Stimulated activated naive CD8-positive, alpha-beta T cell treated with anti-CD3 and anti-CD28 coated beads, Interleukin-15, amount 100 ng/mL, for 72 hours (primary cell): ENCODE measurements around the gene IFNAR2.

ENCODE experiments used
- ATAC-seq: fragments of 150-1000 bp; cut with Tn5 transposase; 2 replicates; pipeline ENCODE4 v1.10.0; 2021; ENCODE audit warnings: mild to moderate bottlenecking, moderate library complexity
- DNase-seq, 2 donors: peaks; one replicate each; pipeline ENCODE4 v3.0.0; 2021 to 2022
- H3K27ac Mint-ChIP-seq, 2 donors: one replicate each; pipeline ENCODE4 v1.8.0; 2022; ENCODE audit warnings: mild to moderate bottlenecking in 2 of 2, mixed read lengths in 2 of 2, moderate library complexity in 2 of 2
- H3K27me3 Mint-ChIP-seq: one replicate; pipeline ENCODE4 v1.8.0; 2022; ENCODE audit warnings: mixed read lengths
- H3K4me1 Mint-ChIP-seq: one replicate; pipeline ENCODE4 v1.8.0; 2022; ENCODE audit warnings: mild to moderate bottlenecking, mixed read lengths
- H3K4me3 Mint-ChIP-seq, 2 donors: one replicate each; pipeline ENCODE4 v1.8.0; 2022; ENCODE audit warnings: mild to moderate bottlenecking in 2 of 2, mixed read lengths in 2 of 2, moderate library complexity in 1 of 2
- H3K9me3 Mint-ChIP-seq, 2 donors: one replicate each; pipeline ENCODE4 v1.8.0; 2022; ENCODE audit warnings: mixed read lengths in 2 of 2

The IFNAR2 gene

DNA sequence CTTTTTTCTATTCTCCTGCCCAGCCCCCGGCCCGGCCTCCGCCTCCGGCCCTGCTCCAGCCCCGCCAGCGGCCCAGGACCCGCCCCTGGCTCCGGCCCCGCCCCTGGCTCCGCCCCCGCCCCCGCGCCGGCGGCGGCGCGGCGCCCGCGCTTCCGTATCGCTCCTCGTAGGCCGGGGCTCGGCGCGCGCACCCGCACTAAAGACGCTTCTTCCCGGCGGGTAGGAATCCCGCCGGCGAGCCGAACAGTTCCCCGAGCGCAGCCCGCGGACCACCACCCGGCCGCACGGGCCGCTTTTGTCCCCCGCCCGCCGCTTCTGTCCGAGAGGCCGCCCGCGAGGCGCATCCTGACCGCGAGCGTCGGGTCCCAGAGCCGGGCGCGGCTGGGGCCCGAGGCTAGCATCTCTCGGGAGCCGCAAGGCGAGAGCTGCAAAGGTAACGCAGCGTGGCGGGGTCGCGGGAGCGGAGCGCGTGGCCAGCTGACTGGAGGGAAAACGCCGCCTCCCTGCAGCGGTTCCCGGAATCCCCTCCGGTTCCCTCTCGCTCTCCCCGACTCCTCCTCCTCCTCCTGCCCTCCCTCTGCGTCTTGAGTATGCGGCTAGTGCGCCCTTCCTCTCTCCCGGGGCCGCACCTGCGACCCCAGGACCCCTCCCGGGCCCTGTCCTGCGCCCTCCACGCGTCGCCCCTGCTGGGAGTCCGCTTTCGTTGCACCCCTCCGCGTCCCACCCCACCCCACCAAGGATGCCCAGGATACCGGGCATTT lies at the start of gene IFNAR2:
IFNAR2 (plus strand) TSS at position 155 of the 761 bp plus-strand sequence. CDS start 11,985 bp downstream, outside the sequence.
- Mint-ChIP-seq H3K27me3 (no peaks in the 10 kb centered on the region), H3K27ac (peak within 1 kb of the TSS; percentile 87 to 93), H3K9me3 (no peaks in the 10 kb centered on the region), H3K4me1 (peaks cover 53% of the 10 kb centered on the region), H3K4me3 (peak within 1 kb of the TSS; percentile 83 to 87)
- DNase-seq (peak; percentile 57 to 70), ATAC-seq (peak; percentile 79)

DNA sequence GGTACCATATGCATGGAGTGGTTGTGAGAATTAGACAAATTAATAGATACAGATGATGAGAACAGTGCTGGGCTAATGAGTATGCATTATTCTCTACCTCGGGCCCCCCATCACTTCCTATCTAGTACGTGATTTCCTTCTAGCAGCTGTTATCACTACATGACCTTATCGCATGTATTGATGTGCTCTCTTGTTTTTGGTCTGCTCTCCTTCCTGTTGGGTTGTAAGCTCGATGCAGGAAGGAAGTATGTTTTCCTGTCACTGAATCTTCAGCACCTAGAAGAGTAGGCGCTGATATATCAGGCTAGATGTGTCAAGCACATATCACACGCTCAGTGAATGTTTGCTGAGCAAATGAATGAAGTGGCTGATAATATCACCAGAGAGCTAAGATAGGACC lies 43.9 kb upstream of the IFNAR2 start:
- peaks cover 0 to under 1% of the 10 kb centered on the region in 2 donors for H3K9me3 Mint-ChIP-seq
- peak overlapping the region; percentile 53 to 68 for H3K4me3 Mint-ChIP-seq
- no peak for DNase-seq
- peak; percentile 86 for ATAC-seq
- no peaks in the 10 kb centered on the region for H3K27me3 Mint-ChIP-seq
- H3K4me1 Mint-ChIP-seq, result peaks cover 22% of the 10 kb centered on the region
- peak overlapping the region; percentile 56 to 79 for H3K27ac Mint-ChIP-seq

DNA sequence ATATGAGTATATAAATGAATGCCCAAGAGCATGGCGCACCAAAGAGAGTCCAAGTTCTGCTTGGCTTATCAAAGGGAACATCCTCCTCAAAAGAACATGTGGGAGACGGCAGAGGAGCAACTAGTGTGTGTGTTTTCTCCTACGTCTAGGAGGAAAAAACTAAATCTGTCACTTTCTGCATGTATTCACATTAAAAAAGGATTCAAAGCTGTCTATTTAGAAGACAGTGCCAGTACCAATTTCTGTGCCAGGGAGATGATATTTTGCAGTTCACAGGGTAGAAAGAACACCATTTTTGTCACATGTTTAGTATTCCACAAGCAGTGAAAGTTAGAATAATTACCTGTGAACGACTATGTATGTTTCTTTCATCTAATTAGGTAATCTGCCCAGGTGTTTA lies 42.5 kb upstream of the IFNAR2 start:
- Mint-ChIP-seq H3K4me1 (peaks cover 22% of the 10 kb centered on the region), H3K27me3 (no peaks in the 10 kb centered on the region), H3K27ac (no peak overlapping the region), H3K4me3 (no peak overlapping the region), H3K9me3 (peaks cover 9 to 11% of the 10 kb centered on the region in 2 donors)
- ATAC-seq (no peak), DNase-seq (no peak)

- DNase-seq, result no peak
- Mint-ChIP-seq H3K27ac (no peak overlapping the region), H3K4me1 (peaks cover 22% of the 10 kb centered on the region), H3K9me3 (peaks cover 9 to 11% of the 10 kb centered on the region in 2 donors), H3K4me3 (no peak overlapping the region), H3K27me3 (no peaks in the 10 kb centered on the region)
- ATAC-seq, result no peak
These were observed 40.5 kb upstream of the IFNAR2 start for GRCh38 chr21:33189237-33189636.

- H3K27ac Mint-ChIP-seq, result no peak overlapping the region
- H3K9me3 Mint-ChIP-seq, result peaks cover 9 to 11% of the 10 kb centered on the region in 2 donors
- ATAC-seq (no peak), DNase-seq (no peak)
- no peaks in the 10 kb centered on the region for H3K27me3 Mint-ChIP-seq
- peaks cover 20% of the 10 kb centered on the region for H3K4me1 Mint-ChIP-seq
- peak overlapping the region in 1 of 2 donors; percentile 25 for H3K4me3 Mint-ChIP-seq
These were observed 39.9 kb upstream of the IFNAR2 start for GRCh38 chr21:33189824-33190223.

GRCh38 chr21:33196941-33197374 lies 32.8 kb upstream of the IFNAR2 start:
- peak in 1 of 2 donors; percentile 40 for DNase-seq

GRCh38 chr21:33197496-33197895 lies 32.2 kb upstream of the IFNAR2 start:
- H3K27me3 Mint-ChIP-seq, result no peaks in the 10 kb centered on the region
- ATAC-seq, result no peak

More at GRCh38 chr21:33196941-33197374, 32.8 kb upstream of the IFNAR2 start:
- Mint-ChIP-seq H3K4me1 (peaks cover 21% of the 10 kb centered on the region), H3K27ac (peak overlapping the region in 1 of 2 donors; percentile 32), H3K9me3 (peaks cover 0 to under 1% of the 10 kb centered on the region in 2 donors), H3K4me3 (no peak overlapping the region), H3K27me3 (no peaks in the 10 kb centered on the region)
- peak; percentile 53 for ATAC-seq

DNA sequence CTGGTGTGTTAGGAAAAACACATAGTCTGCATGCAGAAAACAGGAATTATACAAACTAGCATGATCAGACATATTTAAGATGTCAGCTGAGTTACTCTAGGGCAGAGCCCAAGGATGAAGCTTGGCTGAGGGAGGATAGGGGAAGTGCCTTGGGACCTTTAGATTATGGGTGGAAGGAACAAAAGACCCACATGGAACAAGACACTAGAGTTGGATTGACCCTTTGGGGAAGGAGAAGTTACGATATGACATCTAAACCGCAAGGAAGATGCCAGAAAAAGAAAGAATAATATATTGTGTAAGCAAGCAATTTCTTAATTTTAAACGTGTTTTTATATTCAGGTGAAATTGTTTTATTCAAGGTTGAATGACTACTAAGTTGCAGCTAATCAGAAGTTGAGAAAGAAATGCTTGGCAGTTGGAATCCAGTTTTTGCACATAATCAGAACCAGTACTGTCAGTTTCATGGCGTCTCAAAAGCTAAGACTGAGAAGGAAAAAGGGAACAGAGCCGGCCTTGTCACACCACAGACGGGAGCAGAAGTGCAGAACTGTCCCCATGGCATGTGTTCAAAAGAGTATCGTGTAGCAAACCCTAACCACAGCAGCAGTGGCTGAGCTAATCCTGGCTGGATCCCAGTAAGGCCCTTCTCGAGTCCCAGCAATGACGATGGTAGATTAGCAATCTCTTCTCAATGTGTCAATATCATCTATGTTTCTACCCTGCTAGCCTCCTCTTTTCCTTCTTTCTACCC lies 31.2 kb upstream of the IFNAR2 start:
- ATAC-seq, result no peak
- H3K27me3 Mint-ChIP-seq, result no peaks in the 10 kb centered on the region
- H3K27ac Mint-ChIP-seq, result no peak overlapping the region
- H3K9me3 Mint-ChIP-seq, result no peaks in the 10 kb centered on the region
- H3K4me1 Mint-ChIP-seq, result peaks cover 37% of the 10 kb centered on the region
- no peak for DNase-seq
- H3K4me3 Mint-ChIP-seq, result no peak overlapping the region

More at GRCh38 chr21:33197496-33197895, 32.2 kb upstream of the IFNAR2 start:
- no peak for DNase-seq
- Mint-ChIP-seq H3K4me3 (no peak overlapping the region), H3K27ac (no peak overlapping the region), H3K9me3 (no peaks in the 10 kb centered on the region), H3K4me1 (peaks cover 26% of the 10 kb centered on the region)

GRCh38 chr21:33199100-33199464 lies 30.7 kb upstream of the IFNAR2 start:
- DNase-seq (no peak), ATAC-seq (no peak)
- Mint-ChIP-seq H3K9me3 (no peaks in the 10 kb centered on the region), H3K4me3 (no peak overlapping the region), H3K27ac (no peak overlapping the region), H3K27me3 (no peaks in the 10 kb centered on the region), H3K4me1 (peaks cover 42% of the 10 kb centered on the region)

DNA sequence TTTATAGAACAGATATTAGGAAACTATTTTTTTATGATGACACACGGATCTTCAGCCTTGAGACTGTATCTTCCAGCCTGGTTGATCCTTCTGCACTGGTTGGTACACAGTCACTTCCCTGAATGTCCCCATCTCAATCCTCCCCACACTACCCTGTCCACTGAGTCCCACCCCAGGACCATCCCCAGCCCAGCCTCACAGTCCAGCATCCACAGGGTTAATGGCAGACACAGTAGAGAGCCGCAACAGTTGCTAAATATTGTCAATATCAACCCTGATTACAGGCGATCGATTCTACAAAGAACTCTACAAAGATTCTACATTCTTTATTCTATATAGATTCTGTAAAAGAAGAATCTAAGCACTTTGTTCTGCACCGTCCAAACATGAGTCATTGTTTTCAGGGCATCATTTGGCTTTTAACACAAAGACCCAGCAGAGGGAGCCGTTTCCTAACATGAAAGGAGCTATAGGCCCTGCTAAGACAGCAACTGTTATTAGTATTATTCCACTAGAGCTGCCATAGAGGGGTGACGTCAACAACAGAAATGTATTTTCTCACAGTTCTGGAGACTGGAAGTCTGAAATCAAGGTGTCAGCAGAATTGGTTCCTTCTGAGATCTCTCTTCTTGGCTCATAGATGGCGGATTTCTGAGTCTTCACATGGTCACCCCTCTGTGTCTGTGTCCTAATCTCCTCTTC lies 30.1 kb upstream of the IFNAR2 start:
- peak; percentile 76 to 81 for DNase-seq
- peak; percentile 92 for ATAC-seq
- Mint-ChIP-seq H3K27ac (peak overlapping the region in 1 of 2 donors; percentile 36), H3K9me3 (no peaks in the 10 kb centered on the region), H3K4me3 (no peak overlapping the region), H3K4me1 (peaks cover 48% of the 10 kb centered on the region), H3K27me3 (no peaks in the 10 kb centered on the region)

DNA sequence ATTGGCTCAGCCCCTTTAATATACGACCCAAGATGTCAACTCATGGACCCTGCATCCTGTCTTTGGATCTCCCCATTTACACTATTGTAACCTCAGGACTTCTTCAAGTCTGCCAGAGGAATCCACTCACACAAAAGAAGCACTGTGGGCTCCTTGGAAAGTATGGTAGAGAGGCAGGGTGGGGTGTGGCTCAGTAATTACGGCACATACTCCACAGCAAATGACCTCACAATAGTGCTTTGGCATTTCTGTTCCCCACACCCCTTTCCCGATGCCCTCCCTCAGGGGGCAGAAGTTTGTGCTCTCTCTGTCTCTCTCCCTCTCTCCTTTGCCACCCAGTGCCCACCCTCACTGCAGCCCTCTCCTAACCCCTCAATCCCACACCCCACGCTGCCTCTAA lies 27.8 kb upstream of the IFNAR2 start:
- ATAC-seq (no peak), DNase-seq (no peak)
- H3K27me3 Mint-ChIP-seq, result no peaks in the 10 kb centered on the region
- no peak overlapping the region for H3K4me3 Mint-ChIP-seq
- peaks cover 5% of the 10 kb centered on the region in 2 donors for H3K9me3 Mint-ChIP-seq
- peaks cover 65% of the 10 kb centered on the region for H3K4me1 Mint-ChIP-seq
- no peak overlapping the region for H3K27ac Mint-ChIP-seq

DNA sequence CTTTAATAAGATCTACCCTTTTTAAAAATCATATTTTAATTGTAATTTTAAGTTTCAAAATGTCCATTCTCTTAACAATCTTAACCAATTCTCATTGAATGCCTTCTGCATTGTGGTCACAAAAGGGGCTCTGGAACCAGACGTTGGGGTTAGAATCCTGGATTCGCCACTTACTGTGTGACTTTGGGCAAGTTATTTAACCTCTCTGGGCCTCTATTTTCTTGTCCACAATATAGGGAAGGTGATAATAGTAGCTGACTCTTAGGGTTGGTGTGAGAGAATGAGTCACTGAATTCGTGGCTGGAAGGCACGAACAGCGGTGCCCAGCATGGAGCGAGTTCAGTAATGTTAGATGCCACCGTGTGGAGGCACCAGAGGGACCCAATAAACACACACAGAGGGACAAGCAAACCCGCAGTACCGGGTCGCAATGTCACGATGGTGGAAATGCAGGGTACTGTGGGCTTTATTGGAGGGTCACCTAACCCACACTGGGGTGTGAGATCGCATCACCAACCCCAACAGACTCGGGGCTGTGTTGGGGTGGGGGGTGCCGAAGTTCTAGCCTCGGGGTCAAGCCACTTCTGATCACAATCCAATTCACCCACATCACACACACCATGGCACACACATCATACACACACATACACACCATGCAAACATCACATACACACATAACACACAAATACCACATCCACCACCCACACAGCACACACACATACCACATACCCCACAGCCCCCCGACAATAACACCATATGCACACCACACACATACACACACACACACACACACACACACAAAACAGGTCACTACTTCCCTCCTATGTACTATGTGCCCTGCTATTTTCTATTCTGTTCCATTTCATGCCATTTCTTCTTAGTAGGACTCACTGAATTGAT lies 27.0 kb upstream of the IFNAR2 start:
- Mint-ChIP-seq H3K4me1 (peaks cover 67% of the 10 kb centered on the region), H3K27me3 (no peaks in the 10 kb centered on the region), H3K4me3 (no peak overlapping the region), H3K27ac (no peak overlapping the region), H3K9me3 (peaks cover 9 to 13% of the 10 kb centered on the region in 2 donors)
- DNase-seq (peak in 1 of 2 donors; percentile 35), ATAC-seq (peak; percentile 48)

- Mint-ChIP-seq H3K27me3 (no peaks in the 10 kb centered on the region), H3K9me3 (peaks cover 15 to 19% of the 10 kb centered on the region in 2 donors), H3K27ac (no peak overlapping the region), H3K4me1 (peaks cover 67% of the 10 kb centered on the region), H3K4me3 (no peak overlapping the region)
- ATAC-seq (no peak), DNase-seq (no peak)
These were observed 26.4 kb upstream of the IFNAR2 start for GRCh38 chr21:33203371-33203724.

GRCh38 chr21:33205476-33205875 lies 24.3 kb upstream of the IFNAR2 start:
- Mint-ChIP-seq H3K9me3 (peaks cover 18 to 24% of the 10 kb centered on the region in 2 donors), H3K27ac (peak overlapping the region; percentile 8 to 50), H3K4me1 (peaks cover 58% of the 10 kb centered on the region), H3K4me3 (peak overlapping the region; percentile 45 to 60), H3K27me3 (no peaks in the 10 kb centered on the region)
- no peak for DNase-seq
- ATAC-seq, result peak; percentile 58
